HG02885 (cell line): ENCODE results near the gene DCAKD.
A peak's percentile ranks its signal among the peaks of the same experiment; 100 is the strongest.

Experiments
- ATAC-seq: cut with Tn5 transposase; IDR thresholded peaks from one replicate; pipeline ENCODE4 v1.9.1; 2021; ENCODE audit warnings: mild to moderate bottlenecking; ENCODE audit not compliant: unreplicated experiment, poor library complexity

Gene DCAKD

GRCh38 chr17:45034599-45034998, 16.8 kb downstream of the DCAKD start:
- no peak for ATAC-seq

- ATAC-seq = no peak
Measured at GRCh38 chr17:45032174-45032541, 19.3 kb downstream of the DCAKD start.

GRCh38 chr17:45031231-45032173, 19.9 kb downstream of the DCAKD start:
- ATAC-seq = no peak

GRCh38 chr17:45030733-45031132, 20.7 kb downstream of the DCAKD start:
- no peak for ATAC-seq

GRCh38 chr17:45029758-45030423, 21.5 kb downstream of the DCAKD start:
- ATAC-seq = no peak

- no peak for ATAC-seq
Measured at GRCh38 chr17:45029096-45029495, 22.3 kb downstream of the DCAKD start.

- no peak for ATAC-seq
Measured at GRCh38 chr17:45022655-45023339, 28.6 kb downstream of the DCAKD start.

- no peak for ATAC-seq
Measured at GRCh38 chr17:45022288-45022648, 29.2 kb downstream of the DCAKD start.

- peak; percentile 60 for ATAC-seq
Measured at GRCh38 chr17:45021607-45022287, 29.7 kb downstream of the DCAKD start.

GRCh38 chr17:45020354-45021138, 30.9 kb downstream of the DCAKD start:
- no peak for ATAC-seq

GRCh38 chr17:45018848-45019711, 32.4 kb downstream of the DCAKD start:
- ATAC-seq = no peak

- ATAC-seq = no peak
Measured at GRCh38 chr17:45018514-45018847, 33.0 kb downstream of the DCAKD start.

- ATAC-seq = no peak
Measured at GRCh38 chr17:45016823-45017222, 34.6 kb downstream of the DCAKD start.

GRCh38 chr17:45016237-45016636, 35.2 kb downstream of the DCAKD start:
- no peak for ATAC-seq

GRCh38 chr17:45013021-45013997, 38.1 kb downstream of the DCAKD start:
- no peak for ATAC-seq

- ATAC-seq = no peak
Measured at GRCh38 chr17:45011767-45012166, 39.7 kb downstream of the DCAKD start.

GRCh38 chr17:45009676-45010467, 41.6 kb downstream of the DCAKD start:
- ATAC-seq = no peak
